NCI-H2196 treated with DMSO at 0.1 percent for 48 hours (cell line): ENCODE results near the gene PLK5.

Experiments used
- DNase-seq: peaks from one replicate; lab custom pipeline; 2025; ENCODE audit not compliant: unreplicated experiment; lab: John Stamatoyannopoulos, UW

PLK5 gene

GRCh38 chr19:1576242-1577089 is 52.6 kb downstream of the PLK5 start:
- no peak for DNase-seq

GRCh38 chr19:1577090-1577928 is 53.4 kb downstream of the PLK5 start:
- peak; percentile 72 for DNase-seq

- DNase-seq: peak; percentile 50
Observed at GRCh38 chr19:1577929-1578618, 54.2 kb downstream of the PLK5 start.

GRCh38 chr19:1579222-1579621 is 55.3 kb downstream of the PLK5 start:
- DNase-seq: no peak

- no peak for DNase-seq
Observed at GRCh38 chr19:1580382-1580781, 56.5 kb downstream of the PLK5 start.

- DNase-seq: no peak
Observed at GRCh38 chr19:1580957-1581356, 57.1 kb downstream of the PLK5 start.

GRCh38 chr19:1582201-1582600 is 58.3 kb downstream of the PLK5 start:
- DNase-seq: peak; percentile 30

GRCh38 chr19:1584500-1585242 is 60.8 kb downstream of the PLK5 start:
- no peak for DNase-seq

GRCh38 chr19:1585243-1585580 is 61.3 kb downstream of the PLK5 start:
- no peak for DNase-seq
